Neural progenitor cell (in vitro differentiated cells): ENCODE data around the gene UBE2J1. TPM values are rescaled to one million over a fixed set of nuclear protein-coding genes. Genes with fewer than 3 reads are reported as not detected.

Source experiments
- DNase-seq: peaks from one replicate; pipeline ENCODE4 v3.0.0-alpha.2; 2016; ENCODE audit warnings: low spot score
- H2AFZ ChIP-seq: fragments of 200-600 bp; sonication (generic); replicated peaks from 2 replicates; pipeline ENCODE4 v1.6.1; 2016; ENCODE audit warnings: antibody characterized with exemption
- H3F3A ChIP-seq: fragments of 200-600 bp; sonication (generic); 2 replicates; pipeline ENCODE4 v1.6.1; 2016; ENCODE audit warnings: antibody characterized with exemption, low read depth
- H3K27ac ChIP-seq: fragments of 200-600 bp; sonication (generic); 2 replicates; pipeline ENCODE4 v1.5.1; 2016; ENCODE audit warnings: mild to moderate bottlenecking
- H3K27me3 ChIP-seq: fragments of 200-600 bp; sonication (generic); 2 replicates; pipeline ENCODE4 v1.6.1; 2016; ENCODE audit warnings: mild to moderate bottlenecking, moderate library complexity
- H3K36me3 ChIP-seq: fragments of 200-600 bp; sonication (generic); 2 replicates; pipeline ENCODE4 v1.5.1; 2016
- H3K4me1 ChIP-seq: fragments of 200-600 bp; sonication (generic); 2 replicates; pipeline ENCODE4 v1.6.1; 2016; ENCODE audit warnings: mixed run types
- H3K4me2 ChIP-seq: fragments of 200-600 bp; sonication (generic); 2 replicates; pipeline ENCODE4 v1.6.1; 2016
- H3K4me3 ChIP-seq: fragments of 200-600 bp; sonication (generic); 2 replicates; pipeline ENCODE4 v1.5.1; 2016
- H3K79me2 ChIP-seq: fragments of 200-600 bp; sonication (generic); 2 replicates; pipeline ENCODE4 v1.6.1; 2016; ENCODE audit warnings: low read depth
- H3K9ac ChIP-seq: fragments of 200-600 bp; sonication (generic); 2 replicates; pipeline ENCODE4 v1.6.1; 2016
- H3K9me3 ChIP-seq: fragments of 200-600 bp; sonication (generic); 2 replicates; pipeline ENCODE4 v1.5.1; 2016; ENCODE audit warnings: low read depth
- H4K20me1 ChIP-seq: fragments of 200-600 bp; sonication (generic); 2 replicates; pipeline ENCODE4 v1.6.1; 2016; ENCODE audit warnings: low read depth
- H3K27ac Mint-ChIP-seq: 3 replicates; pipeline ENCODE4 v1.8.0; 2021; ENCODE audit warnings: mixed read lengths
- H3K27me3 Mint-ChIP-seq: 2 replicates; pipeline ENCODE4 v1.8.0; 2022; ENCODE audit warnings: low read depth, mild to moderate bottlenecking, inconsistent platforms, moderate library complexity, mixed read lengths; ENCODE audit not compliant: insufficient read depth
- H3K36me3 Mint-ChIP-seq: 3 replicates; pipeline ENCODE4 v1.8.0; 2021; ENCODE audit warnings: mixed read lengths
- H3K4me1 Mint-ChIP-seq: 3 replicates; pipeline ENCODE4 v1.8.0; 2021; ENCODE audit warnings: mixed read lengths
- H3K4me3 Mint-ChIP-seq: 3 replicates; pipeline ENCODE4 v1.8.0; 2021; ENCODE audit warnings: mild to moderate bottlenecking, moderate library complexity, mixed read lengths
- H3K9me3 Mint-ChIP-seq: 3 replicates; pipeline ENCODE4 v1.8.0; 2020; ENCODE audit warnings: mixed read lengths
- CTCF ChIP-seq: fragments of 200-600 bp; sonication (generic); IDR thresholded peaks from 2 replicates; pipeline ENCODE4 v1.5.1; 2017; ENCODE audit warnings: antibody characterized with exemption, mild to moderate bottlenecking
- EZH2 ChIP-seq: fragments of 200-600 bp; sonication (generic); IDR thresholded peaks from 2 replicates; pipeline ENCODE4 v1.6.1; 2017; ENCODE audit warnings: antibody characterized with exemption, mild to moderate bottlenecking, moderate library complexity
- EZH2phosphoT487 ChIP-seq: fragments of 200-600 bp; sonication (generic); IDR thresholded peaks from 2 replicates; pipeline ENCODE4 v1.6.1; 2017; ENCODE audit warnings: antibody characterized with exemption
- total RNA-seq: library from RNA; depleted of rRNA; stranded (reverse); fragments of >200 nt; gene quantifications from 2 replicates; pipeline ENCODE4 v1.2.3, GENCODE V29; 2015; ENCODE audit warnings: low replicate concordance

UBE2J1 gene
- total RNA-seq, 1 donor from 2014 or later: 43.0 TPM

- no peaks in the 10 kb centered on the region for H3K36me3 ChIP-seq
- no peak for DNase-seq
- no peak overlapping the region for H3K4me3 ChIP-seq
- no peaks in the 10 kb centered on the region for H3K9me3 Mint-ChIP-seq
- H3K4me3 Mint-ChIP-seq: no peak overlapping the region
- no peak overlapping the region for H3K27ac ChIP-seq
- H3K4me1 Mint-ChIP-seq: peaks cover 10% of the 10 kb centered on the region
- no peak overlapping the region for H3K4me2 ChIP-seq
- H3K27me3 Mint-ChIP-seq: peaks cover 2% of the 10 kb centered on the region
- peaks cover 12% of the 10 kb centered on the region for H3K36me3 Mint-ChIP-seq
- TF ChIP-seq CTCF (no peak), EZH2phosphoT487 (no peak), EZH2 (no peak)
- no peaks in the 10 kb centered on the region for H3K9me3 ChIP-seq
- H3K27ac Mint-ChIP-seq: no peak overlapping the region
- H2AFZ ChIP-seq: no peak overlapping the region
- no peaks in the 10 kb centered on the region for H3F3A ChIP-seq
- no peaks in the 10 kb centered on the region for H3K79me2 ChIP-seq
- peaks cover 4% of the 10 kb centered on the region for H3K4me1 ChIP-seq
- H3K9ac ChIP-seq: no peak overlapping the region
- H3K27me3 ChIP-seq: no peaks in the 10 kb centered on the region
- no peaks in the 10 kb centered on the region for H4K20me1 ChIP-seq
Observed at GRCh38 chr6:89385846-89386245, 33.3 kb upstream of the UBE2J1 start.

- Mint-ChIP-seq H3K4me3 (no peak overlapping the region), H3K27me3 (peaks cover 2% of the 10 kb centered on the region), H3K36me3 (peaks cover 12% of the 10 kb centered on the region), H3K27ac (no peak overlapping the region), H3K9me3 (no peaks in the 10 kb centered on the region), H3K4me1 (peaks cover 10% of the 10 kb centered on the region)
- TF ChIP-seq CTCF: no peak
- TF ChIP-seq EZH2: no peak
- no peak for TF ChIP-seq EZH2phosphoT487
- Histone ChIP-seq H3K27me3 (no peaks in the 10 kb centered on the region), H3K79me2 (no peaks in the 10 kb centered on the region), H3K4me2 (no peak overlapping the region), H3K27ac (no peak overlapping the region), H4K20me1 (no peaks in the 10 kb centered on the region), H3F3A (no peaks in the 10 kb centered on the region), H3K9me3 (no peaks in the 10 kb centered on the region), H3K9ac (no peak overlapping the region), H2AFZ (no peak overlapping the region), H3K4me3 (no peak overlapping the region), H3K4me1 (peaks cover 4% of the 10 kb centered on the region), H3K36me3 (no peaks in the 10 kb centered on the region)
- DNase-seq: no peak
Observed at GRCh38 chr6:89385156-89385667, 32.7 kb upstream of the UBE2J1 start.

- DNase-seq: no peak
- no peak overlapping the region for H3K9ac ChIP-seq
- H3K79me2 ChIP-seq: no peaks in the 10 kb centered on the region
- H3K27me3 ChIP-seq: no peaks in the 10 kb centered on the region
- H3F3A ChIP-seq: peaks cover 8% of the 10 kb centered on the region
- no peak overlapping the region for H2AFZ ChIP-seq
- H3K27ac Mint-ChIP-seq: no peak overlapping the region
- H4K20me1 ChIP-seq: no peaks in the 10 kb centered on the region
- peaks cover 8% of the 10 kb centered on the region for H3K4me1 Mint-ChIP-seq
- TF ChIP-seq CTCF (no peak), EZH2 (no peak), EZH2phosphoT487 (no peak)
- no peak overlapping the region for H3K4me2 ChIP-seq
- H3K36me3 Mint-ChIP-seq: peaks cover 5% of the 10 kb centered on the region
- no peaks in the 10 kb centered on the region for H3K36me3 ChIP-seq
- H3K9me3 ChIP-seq: no peaks in the 10 kb centered on the region
- peaks cover under 1% of the 10 kb centered on the region for H3K4me1 ChIP-seq
- H3K4me3 ChIP-seq: no peak overlapping the region
- H3K4me3 Mint-ChIP-seq: no peak overlapping the region
- H3K27me3 Mint-ChIP-seq: no peaks in the 10 kb centered on the region
- H3K9me3 Mint-ChIP-seq: no peaks in the 10 kb centered on the region
- no peak overlapping the region for H3K27ac ChIP-seq
Observed at GRCh38 chr6:89381031-89381430, 28.5 kb upstream of the UBE2J1 start.
